OCI-LY7 (cell line): Measurements from ENCODE around the gene A2M. TPM values are rescaled to one million over a fixed set of nuclear protein-coding genes. Genes with fewer than 3 reads are reported as not detected.

Source experiments
- BruUV-seq: library from RNA; stranded (reverse); fragments of 400-500 nt; replicated peaks from 2 replicates; lab custom pipeline; 2021; lab: Mats Ljungman, UMichigan
- CTCF ChIA-PET: fragments of 300-600 bp; sonication (Branson Sonifier 250); formaldehyde crosslinking; loops from one replicate; lab custom pipeline; 2022; ENCODE audit warnings: antibody characterized with exemption; ENCODE audit not compliant: unreplicated experiment; lab: Charles Lee
- POLR2A ChIA-PET: fragments of 300-600 bp; sonication (Branson Sonifier 250); formaldehyde crosslinking; loops from one replicate; lab custom pipeline; 2022; ENCODE audit warnings: antibody characterized with exemption; lab: Charles Lee
- DNase-seq: peaks from one replicate; pipeline ENCODE4 v3.0.0-alpha.2; 2015; ENCODE audit warnings: low spot score
- H2AFZ ChIP-seq: fragments of 200-600 bp; sonication (generic), shearing (Covaris generic); 2 replicates; pipeline ENCODE4 v1.6.1; 2014; ENCODE audit warnings: mild to moderate bottlenecking, antibody characterized with exemption, low read length, moderate library complexity
- H3K27ac ChIP-seq: fragments of 200-600 bp; sonication (generic); 2 replicates; pipeline ENCODE4 v1.5.1; 2014; ENCODE audit warnings: mixed run types, low read depth, mild to moderate bottlenecking, moderate library complexity, low read length, inconsistent platforms; ENCODE audit not compliant: poor library complexity, severe bottlenecking
- H3K36me3 ChIP-seq: fragments of 200-600 bp; sonication (generic); 2 replicates; pipeline ENCODE4 v1.6.1; 2014; ENCODE audit warnings: mild to moderate bottlenecking, antibody characterized with exemption, low read length, moderate library complexity, mixed read lengths; ENCODE audit not compliant: insufficient read depth
- H3K4me1 ChIP-seq: fragments of 200-600 bp; sonication (generic); 2 replicates; pipeline ENCODE4 v1.5.1; 2014; ENCODE audit warnings: mild to moderate bottlenecking, low read length; ENCODE audit not compliant: insufficient read depth, poor library complexity, severe bottlenecking
- H3K4me2 ChIP-seq: fragments of 200-600 bp; sonication (generic); 2 replicates; pipeline ENCODE4 v1.6.1; 2014; ENCODE audit warnings: mild to moderate bottlenecking, low read length
- H3K4me3 ChIP-seq: fragments of 200-600 bp; sonication (generic); 2 replicates; pipeline ENCODE4 v1.5.1; 2014; ENCODE audit warnings: mild to moderate bottlenecking, low read depth, low read length; ENCODE audit not compliant: poor library complexity, severe bottlenecking
- H3K79me2 ChIP-seq: fragments of 200-600 bp; sonication (generic); 2 replicates; pipeline ENCODE4 v1.6.1; 2016; ENCODE audit warnings: low read depth, mild to moderate bottlenecking, low read length, moderate library complexity, mixed read lengths; ENCODE audit not compliant: insufficient read depth
- H3K9me2 ChIP-seq: fragments of 200-600 bp; sonication (generic); 2 replicates; pipeline ENCODE4 v1.6.1; 2016; ENCODE audit warnings: mild to moderate bottlenecking, low read length, mixed read lengths; ENCODE audit not compliant: insufficient read depth
- H3K9me3 ChIP-seq: fragments of 200-600 bp; sonication (generic); 2 replicates; pipeline ENCODE4 v1.6.1; 2014; ENCODE audit warnings: mild to moderate bottlenecking, mixed run types, low read length, mixed read lengths
- H4K20me1 ChIP-seq: fragments of 200-600 bp; sonication (generic); 2 replicates; pipeline ENCODE4 v1.6.1; 2014; ENCODE audit warnings: mild to moderate bottlenecking, antibody characterized with exemption, low read length, moderate library complexity, mixed read lengths; ENCODE audit not compliant: insufficient read depth
- EZH2phosphoT487 ChIP-seq: fragments of 200-600 bp; sonication (generic); IDR thresholded peaks from 2 replicates; pipeline ENCODE4 v1.6.1; 2018; ENCODE audit warnings: low read depth, borderline replicate concordance, mild to moderate bottlenecking, mixed run types, antibody characterized with exemption, low read length, moderate library complexity, mixed read lengths
- intact Hi-C: fragments of 100-400 bp; cut with micrococcal nuclease; formaldehyde crosslinking; loops from one replicate; pipeline ENCODE4 v1.10.0; 2022; ENCODE audit not compliant: unreplicated experiment
- total RNA-seq, 2 experiments: library from RNA; depleted of rRNA in 1 of 2; stranded (reverse); fragments of >200 nt in 1 of 2; shearing (Covaris generic) in 1 of 2; gene quantifications; 2 replicates each; pipeline ENCODE4 v1.2.3, GENCODE V29; 2014 to 2022
- TF ChIP-seq, protein P1 (sequence below): fragments of 200-600 bp; sonication (generic); conservative IDR thresholded peaks from 2 replicates; pipeline ENCODE4 v1.5.1; 2014; ENCODE audit warnings: mild to moderate bottlenecking, antibody characterized with exemption, low read length, moderate library complexity, mixed read lengths

The A2M gene
- total RNA-seq, 2 experiments from 2014 or later = not detected

DNA sequence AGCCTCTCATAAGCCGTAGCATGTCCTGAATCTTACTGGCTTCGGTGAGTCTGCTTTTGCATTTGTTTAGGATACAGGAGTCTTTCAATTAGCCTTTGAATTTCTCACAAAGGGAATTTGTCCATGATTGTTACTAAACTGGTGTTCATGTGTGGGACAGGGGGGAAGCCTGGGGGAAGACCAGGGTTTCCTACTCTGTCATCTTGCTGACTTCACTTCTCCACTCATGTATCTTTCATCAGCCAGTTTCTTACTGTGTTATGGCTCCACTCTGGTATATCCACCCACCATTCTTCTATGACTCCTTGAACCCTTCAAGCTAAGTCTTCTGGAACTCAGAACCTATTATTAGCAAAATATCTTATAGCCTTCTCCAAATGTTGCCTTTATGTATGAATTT is 31.7 kb upstream of the A2M start:
- Histone ChIP-seq H3K4me2 (no peak overlapping the region), H3K27ac (no peak overlapping the region), H3K36me3 (no peaks in the 10 kb centered on the region), H4K20me1 (no peaks in the 10 kb centered on the region), H3K9me3 (no peaks in the 10 kb centered on the region; the same call in none of the 2 replicates), H3K9me2 (no peaks in the 10 kb centered on the region), H3K4me1 (no peaks in the 10 kb centered on the region), H2AFZ (no peak overlapping the region), H3K79me2 (no peaks in the 10 kb centered on the region), H3K4me3 (no peak overlapping the region)
- ChIA-PET POLR2A (no interaction called here), CTCF (no interaction called here)
- no peak for TF ChIP-seq EZH2phosphoT487
- TF ChIP-seq, protein P1, sequence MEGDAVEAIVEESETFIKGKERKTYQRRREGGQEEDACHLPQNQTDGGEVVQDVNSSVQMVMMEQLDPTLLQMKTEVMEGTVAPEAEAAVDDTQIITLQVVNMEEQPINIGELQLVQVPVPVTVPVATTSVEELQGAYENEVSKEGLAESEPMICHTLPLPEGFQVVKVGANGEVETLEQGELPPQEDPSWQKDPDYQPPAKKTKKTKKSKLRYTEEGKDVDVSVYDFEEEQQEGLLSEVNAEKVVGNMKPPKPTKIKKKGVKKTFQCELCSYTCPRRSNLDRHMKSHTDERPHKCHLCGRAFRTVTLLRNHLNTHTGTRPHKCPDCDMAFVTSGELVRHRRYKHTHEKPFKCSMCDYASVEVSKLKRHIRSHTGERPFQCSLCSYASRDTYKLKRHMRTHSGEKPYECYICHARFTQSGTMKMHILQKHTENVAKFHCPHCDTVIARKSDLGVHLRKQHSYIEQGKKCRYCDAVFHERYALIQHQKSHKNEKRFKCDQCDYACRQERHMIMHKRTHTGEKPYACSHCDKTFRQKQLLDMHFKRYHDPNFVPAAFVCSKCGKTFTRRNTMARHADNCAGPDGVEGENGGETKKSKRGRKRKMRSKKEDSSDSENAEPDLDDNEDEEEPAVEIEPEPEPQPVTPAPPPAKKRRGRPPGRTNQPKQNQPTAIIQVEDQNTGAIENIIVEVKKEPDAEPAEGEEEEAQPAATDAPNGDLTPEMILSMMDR = no peak
- no TSS peak for BruUV-seq
- intact Hi-C loops = no loop called here
- no peak for DNase-seq

DNA sequence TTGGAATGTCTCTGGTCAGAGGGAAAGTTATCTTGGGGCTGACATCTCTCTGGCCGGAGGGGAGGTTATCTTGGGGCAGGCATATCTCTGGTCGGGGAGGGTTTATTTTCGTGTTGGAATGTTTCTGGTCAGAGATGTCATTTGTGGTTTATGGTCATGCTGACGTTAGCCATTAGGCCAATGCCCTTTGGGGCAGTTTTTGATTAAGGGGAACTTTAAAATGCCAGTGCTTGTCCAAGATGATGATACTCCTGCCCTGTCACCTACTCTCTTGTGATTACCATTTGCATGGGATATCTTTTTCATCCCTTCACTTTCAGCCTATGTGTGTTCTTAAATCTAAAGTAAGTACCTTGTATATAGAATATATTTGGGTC is 29.0 kb upstream of the A2M start:
- intact Hi-C loops = no loop called here
- ChIA-PET CTCF (no interaction called here), POLR2A (no interaction called here)
- H3K4me1 ChIP-seq = no peaks in the 10 kb centered on the region
- no peak overlapping the region for H3K27ac ChIP-seq
- H3K36me3 ChIP-seq = no peaks in the 10 kb centered on the region
- no peaks in the 10 kb centered on the region for H3K79me2 ChIP-seq
- no peaks in the 10 kb centered on the region; the same call in none of the 2 replicates for H3K9me3 ChIP-seq
- H3K4me2 ChIP-seq = no peak overlapping the region
- no peak overlapping the region for H2AFZ ChIP-seq
- no peaks in the 10 kb centered on the region for H4K20me1 ChIP-seq
- TF ChIP-seq, protein P1 = no peak
- TF ChIP-seq EZH2phosphoT487 = no peak
- no peak for DNase-seq
- H3K4me3 ChIP-seq = no peak overlapping the region
- no peaks in the 10 kb centered on the region for H3K9me2 ChIP-seq
- no TSS peak for BruUV-seq

DNA sequence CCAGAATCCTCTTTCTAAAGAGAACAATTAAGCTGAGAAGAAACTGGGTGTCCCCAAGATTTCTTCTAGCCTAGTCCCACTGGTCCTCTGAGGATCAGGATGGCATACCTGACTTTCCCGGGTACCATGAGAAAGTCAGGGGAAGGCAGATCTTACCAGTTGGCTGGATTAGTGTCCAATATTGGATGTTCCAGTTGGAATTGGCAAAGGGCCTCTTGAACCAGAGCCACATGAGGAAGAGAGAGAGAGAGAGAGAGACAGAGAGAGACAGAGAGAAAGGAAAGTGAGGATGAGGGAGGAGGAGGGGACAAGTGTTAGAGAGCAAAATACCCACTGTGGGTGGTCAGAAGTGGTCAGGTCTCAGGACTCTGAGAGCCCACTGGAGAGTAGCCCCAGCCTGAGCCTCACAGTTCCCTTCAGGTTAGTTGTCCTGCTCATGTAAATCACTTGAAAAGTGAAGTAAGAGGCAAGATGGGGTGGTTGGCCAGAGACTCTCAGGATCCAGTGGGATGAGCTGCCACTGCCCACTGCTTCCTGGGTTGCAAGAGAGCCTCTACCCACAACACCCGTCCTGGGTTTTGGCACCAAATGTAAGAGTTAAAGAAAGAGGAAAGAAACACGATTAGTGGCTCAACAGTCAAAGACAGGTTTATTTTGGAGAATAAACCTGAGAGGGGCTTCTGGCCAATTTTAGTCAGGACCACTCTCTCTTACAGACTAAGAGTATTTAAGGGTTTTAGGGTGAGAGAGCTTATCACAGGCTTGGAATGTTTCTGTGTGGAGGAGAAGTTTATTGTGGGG is 28.4 kb upstream of the A2M start:
- H3K4me3 ChIP-seq = no peak overlapping the region
- H4K20me1 ChIP-seq = no peaks in the 10 kb centered on the region
- BruUV-seq = no TSS peak
- H3K27ac ChIP-seq = no peak overlapping the region
- H3K79me2 ChIP-seq = no peaks in the 10 kb centered on the region
- intact Hi-C loops = no loop called here
- no peak overlapping the region for H2AFZ ChIP-seq
- no peak overlapping the region for H3K4me2 ChIP-seq
- H3K9me2 ChIP-seq = no peaks in the 10 kb centered on the region
- no peaks in the 10 kb centered on the region for H3K4me1 ChIP-seq
- TF ChIP-seq EZH2phosphoT487 = no peak
- TF ChIP-seq, protein P1 = no peak
- DNase-seq = no peak
- H3K36me3 ChIP-seq = no peaks in the 10 kb centered on the region
- POLR2A ChIA-PET = no interaction called here
- H3K9me3 ChIP-seq = no peaks in the 10 kb centered on the region; the same call in none of the 2 replicates
- CTCF ChIA-PET = no interaction called here
